HCT116 (cell line): ENCODE data around the gene BRINP1. TPM values are rescaled to one million over a fixed set of nuclear protein-coding genes. Genes with fewer than 3 reads are reported as not detected.

Experiments used
- ATAC-seq: fragments of 200-7000 bp; cut with Tn5 transposase; 2 replicates; pipeline ENCODE4 v1.9.1; 2020; ENCODE audit warnings: mild to moderate bottlenecking, moderate library complexity
- BruUV-seq: library from RNA; stranded (reverse); fragments of 400-500 nt; replicated peaks from 2 replicates; lab custom pipeline; 2021; lab: Mats Ljungman, UMichigan
- CTCF ChIA-PET: fragments of 300-600 bp; sonication (Branson Sonifier 250); formaldehyde crosslinking; loops from one replicate; lab custom pipeline; 2021; ENCODE audit warnings: antibody characterized with exemption; lab: Charles Lee
- POLR2A ChIA-PET: fragments of 300-600, 350-600 bp; sonication (Branson Sonifier 250); formaldehyde crosslinking; loops from one replicate; lab custom pipeline; 2021; ENCODE audit warnings: antibody characterized with exemption; lab: Charles Lee
- RAD21 ChIA-PET, 2 experiments: fragments of 300-600 bp; sonication (Branson Sonifier 250); formaldehyde crosslinking; loops; one replicate each; lab custom pipeline; 2023; ENCODE audit warnings: low total read pairs in 2 of 2; ENCODE audit not compliant: uncharacterized antibody in 2 of 2, unreplicated experiment in 2 of 2, low non-redundant PET in 1 of 2; lab: Charles Lee
- DNase-seq: peaks from one replicate; pipeline ENCODE4 v3.0.0-alpha.2; 2010; ENCODE audit warnings: low read depth, low spot score
- H2AFZ ChIP-seq: fragments of 200-600 bp; shearing (Covaris generic), sonication (generic); 2 replicates; pipeline ENCODE4 v1.6.1; 2017; ENCODE audit warnings: low read depth, mixed run types, mixed read lengths, antibody characterized with exemption, low read length; ENCODE audit not compliant: poor library complexity, severe bottlenecking
- H3K27ac ChIP-seq: 2 replicates; pipeline ENCODE4 v1.5.1; 2012; ENCODE audit warnings: low read depth, low read length
- H3K27me3 ChIP-seq: fragments of 200-600 bp; sonication (generic); 2 replicates; pipeline ENCODE4 v1.6.1; 2016; ENCODE audit warnings: mixed run types, low read length, mixed read lengths; ENCODE audit not compliant: insufficient read depth
- H3K36me3 ChIP-seq, 2 experiments: fragments of 200-500 bp in 1 of 2; fragments of 200-600 bp in 1 of 2; sonication (Bioruptor generic) in 1 of 2; sonication (generic) in 1 of 2; 2 replicates each; pipeline versions ENCODE4 v1.5.1 to v1.6.1; 2014 to 2016; ENCODE audit warnings: low read length in 2 of 2, inconsistent platforms in 1 of 2, mixed read lengths in 1 of 2, mixed run types in 1 of 2; ENCODE audit not compliant: insufficient read depth in 2 of 2, control insufficient read depth in 1 of 2
- H3K4me1 ChIP-seq, 2 experiments: fragments of 200-600 bp in 1 of 2; sonication (generic) in 1 of 2; 2 replicates each; pipeline versions ENCODE4 v1.5.1 to v1.6.1; 2012 to 2017; ENCODE audit warnings: low read length in 2 of 2, inconsistent platforms in 1 of 2, mild to moderate bottlenecking in 1 of 2, mixed read lengths in 1 of 2, mixed run types in 1 of 2, moderate library complexity in 1 of 2; ENCODE audit not compliant: insufficient read depth in 2 of 2, control insufficient read depth in 1 of 2
- H3K4me2 ChIP-seq: fragments of 200-600 bp; sonication (generic); 2 replicates; pipeline ENCODE4 v1.6.1; 2017; ENCODE audit warnings: mixed run types, low read length, mixed read lengths
- H3K4me3 ChIP-seq, 2 experiments: fragments of 200-600 bp in 1 of 2; sonication (generic) in 1 of 2; replicated peaks in 1 of 2; 2 replicates each; pipeline ENCODE4 v1.5.1; 2011 to 2016; ENCODE audit warnings: low read length in 2 of 2, control low read depth in 1 of 2, low read depth in 1 of 2, mild to moderate bottlenecking in 1 of 2, mixed read lengths in 1 of 2, mixed run types in 1 of 2
- H3K79me2 ChIP-seq: fragments of 200-600 bp; sonication (generic); 2 replicates; pipeline ENCODE4 v1.6.1; 2017; ENCODE audit warnings: mild to moderate bottlenecking, mixed run types, low read length, moderate library complexity, mixed read lengths; ENCODE audit not compliant: insufficient read depth
- H3K9ac ChIP-seq: fragments of 200-600 bp; sonication (generic); 2 replicates; pipeline ENCODE4 v1.6.1; 2016; ENCODE audit warnings: low read length, mixed read lengths
- H3K9me2 ChIP-seq: fragments of 200-600 bp; sonication (generic), shearing (Covaris generic); 2 replicates; pipeline ENCODE4 v1.6.1; 2017; ENCODE audit warnings: mixed run types, mild to moderate bottlenecking, moderate library complexity; ENCODE audit not compliant: insufficient read depth
- H3K9me3 ChIP-seq, 2 experiments: fragments of 200-500 bp in 1 of 2; fragments of 200-600 bp in 1 of 2; sonication (Bioruptor generic) in 1 of 2; sonication (generic) in 1 of 2; 2 replicates each; pipeline ENCODE4 v1.6.1; 2014 to 2017; ENCODE audit warnings: low read length in 2 of 2, mixed read lengths in 2 of 2, inconsistent platforms in 1 of 2, low read depth in 1 of 2, mild to moderate bottlenecking in 1 of 2, mixed run types in 1 of 2, moderate library complexity in 1 of 2; ENCODE audit not compliant: control insufficient read depth in 1 of 2, insufficient read depth in 1 of 2
- H4K20me1 ChIP-seq: fragments of 200-600 bp; sonication (generic), shearing (Covaris generic); 2 replicates; pipeline ENCODE4 v1.6.1; 2017; ENCODE audit warnings: mixed run types, mild to moderate bottlenecking, moderate library complexity; ENCODE audit not compliant: insufficient read depth
- CEBPB ChIP-seq: IDR thresholded peaks from 2 replicates; pipeline ENCODE4 v1.6.1; 2012; ENCODE audit warnings: low read depth
- EZH2 ChIP-seq: fragments of 200-600 bp; sonication (generic); IDR thresholded peaks from 2 replicates; pipeline ENCODE4 v1.6.1; 2017; ENCODE audit warnings: antibody characterized with exemption, mixed run types
- EZH2phosphoT487 ChIP-seq: fragments of 200-600 bp; IDR thresholded peaks from 2 replicates; pipeline ENCODE4 v1.6.1; 2018; ENCODE audit warnings: antibody characterized with exemption, borderline replicate concordance
- FOSL1 ChIP-seq: IDR thresholded peaks from 2 replicates; pipeline ENCODE4 v1.6.1; 2012; ENCODE audit warnings: low read depth
- SRF ChIP-seq: IDR thresholded peaks from 2 replicates; pipeline ENCODE4 v1.6.1; 2012; ENCODE audit warnings: low read depth
- TCF7L2 ChIP-seq: IDR thresholded peaks from 2 replicates; pipeline ENCODE4 v1.7.0; 2011; ENCODE audit warnings: borderline replicate concordance, inconsistent platforms; ENCODE audit not compliant: insufficient read depth, insufficient read length; ENCODE audit errors: extremely low read depth
- ZNF274 ChIP-seq: fragments of 200-500 bp; sonication (Bioruptor generic); IDR thresholded peaks from 2 replicates; pipeline ENCODE4 v1.6.1; 2014; ENCODE audit warnings: mild to moderate bottlenecking, low read depth, low read length, inconsistent platforms
- intact Hi-C: fragments of 100-400 bp; cut with micrococcal nuclease; formaldehyde crosslinking; loops from 2 replicates; pipeline ENCODE4 v1.10.0; 2022
- total RNA-seq: library from RNA; stranded (reverse); gene quantifications from one replicate; pipeline ENCODE4 v1.2.1, GENCODE V29; 2021; ENCODE audit not compliant: unreplicated experiment
- TF ChIP-seq, protein P1 (sequence below), 3 experiments: fragments of 200-600 bp in 1 of 3; sonication (generic) in 1 of 3; IDR thresholded peaks in 2 of 3; conservative IDR thresholded peaks in 1 of 3; 2 replicates each; pipeline ENCODE4 v1.5.1; 2012 to 2017; ENCODE audit warnings: low read depth in 2 of 3, low read length in 2 of 3, antibody characterized with exemption in 1 of 3, borderline replicate concordance in 1 of 3, control low read depth in 1 of 3, mild to moderate bottlenecking in 1 of 3, mixed read lengths in 1 of 3, mixed run types in 1 of 3, moderate library complexity in 1 of 3; ENCODE audit not compliant: insufficient read depth in 1 of 3
- TF ChIP-seq, protein P2 (sequence below): IDR thresholded peaks from 2 replicates; pipeline ENCODE4 v1.6.1; 2012

Gene BRINP1
- total RNA-seq, 1 experiment from 2014 or later = not detected

DNA sequence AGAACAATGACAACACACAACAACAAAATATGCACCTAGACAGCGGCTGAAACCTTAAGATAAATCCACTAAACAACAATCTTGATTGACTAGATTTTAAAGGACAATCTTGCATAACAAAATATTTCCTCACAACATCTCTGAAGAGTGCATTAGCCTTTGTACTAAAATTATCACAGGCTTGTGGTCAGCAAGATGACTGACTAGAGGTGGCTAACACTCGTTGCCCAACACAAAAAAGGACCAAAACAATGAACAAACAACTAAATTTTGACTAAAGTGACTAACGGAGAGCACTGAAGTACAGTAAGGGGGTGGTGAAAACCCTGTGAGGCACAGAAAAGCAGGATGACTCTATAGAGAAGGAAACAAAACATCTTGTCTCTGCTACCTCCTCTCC, 183.9 kb downstream of the BRINP1 start:
- Histone ChIP-seq H3K4me1 (no peaks in the 10 kb centered on the region), H3K79me2 (no peaks in the 10 kb centered on the region), H3K9ac (no peak overlapping the region), H3K9me2 (no peaks in the 10 kb centered on the region), H3K9me3 (peaks cover 3 to 29% of the 10 kb centered on the region in 2 experiments; a peak in 2 of 4 replicates), H4K20me1 (no peaks in the 10 kb centered on the region), H3K27ac (no peak overlapping the region), H2AFZ (no peak overlapping the region), H3K36me3 (no peaks in the 10 kb centered on the region), H3K4me2 (no peak overlapping the region), H3K4me3 (no peak overlapping the region), H3K27me3 (no peaks in the 10 kb centered on the region)
- ChIA-PET POLR2A (no interaction called here), RAD21 (no interaction called here), CTCF (no interaction called here)
- ATAC-seq (no peak), DNase-seq (no peak)
- no TSS peak for BruUV-seq
- TF ChIP-seq, protein P1, sequence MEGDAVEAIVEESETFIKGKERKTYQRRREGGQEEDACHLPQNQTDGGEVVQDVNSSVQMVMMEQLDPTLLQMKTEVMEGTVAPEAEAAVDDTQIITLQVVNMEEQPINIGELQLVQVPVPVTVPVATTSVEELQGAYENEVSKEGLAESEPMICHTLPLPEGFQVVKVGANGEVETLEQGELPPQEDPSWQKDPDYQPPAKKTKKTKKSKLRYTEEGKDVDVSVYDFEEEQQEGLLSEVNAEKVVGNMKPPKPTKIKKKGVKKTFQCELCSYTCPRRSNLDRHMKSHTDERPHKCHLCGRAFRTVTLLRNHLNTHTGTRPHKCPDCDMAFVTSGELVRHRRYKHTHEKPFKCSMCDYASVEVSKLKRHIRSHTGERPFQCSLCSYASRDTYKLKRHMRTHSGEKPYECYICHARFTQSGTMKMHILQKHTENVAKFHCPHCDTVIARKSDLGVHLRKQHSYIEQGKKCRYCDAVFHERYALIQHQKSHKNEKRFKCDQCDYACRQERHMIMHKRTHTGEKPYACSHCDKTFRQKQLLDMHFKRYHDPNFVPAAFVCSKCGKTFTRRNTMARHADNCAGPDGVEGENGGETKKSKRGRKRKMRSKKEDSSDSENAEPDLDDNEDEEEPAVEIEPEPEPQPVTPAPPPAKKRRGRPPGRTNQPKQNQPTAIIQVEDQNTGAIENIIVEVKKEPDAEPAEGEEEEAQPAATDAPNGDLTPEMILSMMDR (IDR thresholded peaks at IDR 0.05 in 2 of 3, conservative IDR thresholded peaks at IDR 0.05 in 1 of 3; ENCODE audit: borderline replicate concordance in 1 of 3, insufficient read depth in 1 of 3, low read depth in 2 of 3, low read length in 2 of 3) = no peak
- TF ChIP-seq FOSL1 (no peak), EZH2 (no peak), TCF7L2 (no peak), EZH2phosphoT487 (no peak), SRF (no peak), ZNF274 (no peak), CEBPB (no peak)
- TF ChIP-seq, protein P2, sequence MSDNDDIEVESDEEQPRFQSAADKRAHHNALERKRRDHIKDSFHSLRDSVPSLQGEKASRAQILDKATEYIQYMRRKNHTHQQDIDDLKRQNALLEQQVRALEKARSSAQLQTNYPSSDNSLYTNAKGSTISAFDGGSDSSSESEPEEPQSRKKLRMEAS = no peak
- intact Hi-C loops = no loop called here
